ENCODE measurements around the gene SLC11A1. TPM values are rescaled to one million over a fixed set of nuclear protein-coding genes. Genes with fewer than 3 reads are reported as not detected.

Gene SLC11A1
- total and polyA plus RNA-seq, 3 donors from 2014 or later, result 2.8 to 32.3 (median 12.7) TPM

- H3K36me3 ChIP-seq (ENCODE audit: low read depth, missing control alignments), result no peaks in the 10 kb centered on the region
- peaks cover 10% of the 10 kb centered on the region for H3K4me1 ChIP-seq
- 83 to 95% methylated on average over 10 to 19 of the region's 23 CpGs for WGBS, 2 donors
- no peak for DNase-seq
- no peak overlapping the region for H3K27ac ChIP-seq
- TF ChIP-seq POLR2A (IDR thresholded peaks at IDR 0.05), result no peak
- TF ChIP-seq, protein P1, sequence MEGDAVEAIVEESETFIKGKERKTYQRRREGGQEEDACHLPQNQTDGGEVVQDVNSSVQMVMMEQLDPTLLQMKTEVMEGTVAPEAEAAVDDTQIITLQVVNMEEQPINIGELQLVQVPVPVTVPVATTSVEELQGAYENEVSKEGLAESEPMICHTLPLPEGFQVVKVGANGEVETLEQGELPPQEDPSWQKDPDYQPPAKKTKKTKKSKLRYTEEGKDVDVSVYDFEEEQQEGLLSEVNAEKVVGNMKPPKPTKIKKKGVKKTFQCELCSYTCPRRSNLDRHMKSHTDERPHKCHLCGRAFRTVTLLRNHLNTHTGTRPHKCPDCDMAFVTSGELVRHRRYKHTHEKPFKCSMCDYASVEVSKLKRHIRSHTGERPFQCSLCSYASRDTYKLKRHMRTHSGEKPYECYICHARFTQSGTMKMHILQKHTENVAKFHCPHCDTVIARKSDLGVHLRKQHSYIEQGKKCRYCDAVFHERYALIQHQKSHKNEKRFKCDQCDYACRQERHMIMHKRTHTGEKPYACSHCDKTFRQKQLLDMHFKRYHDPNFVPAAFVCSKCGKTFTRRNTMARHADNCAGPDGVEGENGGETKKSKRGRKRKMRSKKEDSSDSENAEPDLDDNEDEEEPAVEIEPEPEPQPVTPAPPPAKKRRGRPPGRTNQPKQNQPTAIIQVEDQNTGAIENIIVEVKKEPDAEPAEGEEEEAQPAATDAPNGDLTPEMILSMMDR (IDR thresholded peaks at IDR 0.05), result no peak
- no peaks in the 10 kb centered on the region for H3K27me3 ChIP-seq
- intact Hi-C loops (cut with DNase I; ENCODE audit: low total_unique reads), result no loop called here
- H3K9me3 ChIP-seq, result no peaks in the 10 kb centered on the region
- no peak overlapping the region for H3K4me3 ChIP-seq
Measured at GRCh38 chr2:218391202-218391601, 9.1 kb downstream of the SLC11A1 start.

DNA sequence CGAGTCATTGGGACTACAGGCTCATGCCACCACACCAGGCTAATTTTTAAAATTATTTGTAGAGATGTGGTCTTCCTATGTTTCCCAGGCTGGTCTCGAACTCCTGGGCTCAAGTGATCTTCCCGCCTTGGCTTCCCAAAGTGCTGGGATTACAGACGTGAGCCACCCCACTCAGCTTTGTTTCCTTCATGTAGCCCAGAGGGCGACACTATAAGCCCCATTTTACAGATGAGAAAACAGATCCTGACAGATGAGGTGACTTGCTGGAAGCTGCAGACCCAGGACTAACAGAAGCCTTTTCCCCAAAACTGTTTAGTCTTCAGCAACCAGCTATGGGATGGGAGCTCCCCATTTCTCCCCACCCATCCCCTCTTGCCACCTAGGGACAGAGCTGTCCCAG, 10.4 kb downstream of the SLC11A1 start:
- H3K4me1 ChIP-seq, result peaks cover 15% of the 10 kb centered on the region
- no peak overlapping the region for H3K4me3 ChIP-seq
- no peak overlapping the region for H3K27ac ChIP-seq
- 90 to 94% methylated on average over 5 of the region's 5 CpGs for WGBS, 2 donors
- H3K36me3 ChIP-seq (ENCODE audit: low read depth, missing control alignments), result no peaks in the 10 kb centered on the region
- no peaks in the 10 kb centered on the region for H3K9me3 ChIP-seq
- no peaks in the 10 kb centered on the region for H3K27me3 ChIP-seq
- intact Hi-C loops (cut with DNase I; ENCODE audit: low total_unique reads), result no loop called here
- no peak for DNase-seq
- TF ChIP-seq, protein P1 (IDR thresholded peaks at IDR 0.05), result no peak
- TF ChIP-seq POLR2A (IDR thresholded peaks at IDR 0.05), result no peak

DNA sequence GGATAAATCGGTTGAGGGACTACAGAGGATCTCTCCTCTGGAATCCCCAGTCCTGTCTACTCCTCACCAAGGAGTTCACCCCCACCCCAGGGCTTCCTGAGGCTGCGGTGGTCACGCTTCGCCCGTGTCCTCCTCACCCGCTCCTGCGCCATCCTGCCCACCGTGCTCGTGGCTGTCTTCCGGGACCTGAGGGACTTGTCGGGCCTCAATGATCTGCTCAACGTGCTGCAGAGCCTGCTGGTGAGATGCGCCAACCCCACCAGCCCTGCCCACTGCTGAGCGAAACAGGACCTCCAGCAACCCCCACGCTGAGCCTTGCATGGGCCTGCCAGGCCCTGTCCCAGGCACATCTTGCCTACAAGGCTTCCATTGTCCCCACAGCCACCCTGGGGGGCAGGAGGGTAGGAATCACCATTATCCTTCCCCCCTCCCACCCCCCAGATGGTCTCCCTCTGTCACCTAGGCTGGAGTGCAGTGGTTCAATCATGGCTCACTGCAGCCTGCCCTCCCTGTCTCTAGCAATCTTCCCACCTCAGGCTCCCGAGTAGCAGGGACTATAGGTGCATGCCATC, 10.9 kb downstream of the SLC11A1 start:
- Histone ChIP-seq H3K27ac (no peak overlapping the region), H3K4me3 (no peak overlapping the region), H3K36me3 (ENCODE audit: low read depth, missing control alignments) (no peaks in the 10 kb centered on the region), H3K9me3 (no peaks in the 10 kb centered on the region), H3K4me1 (peaks cover 19% of the 10 kb centered on the region), H3K27me3 (no peaks in the 10 kb centered on the region)
- TF ChIP-seq, protein P1 (IDR thresholded peaks at IDR 0.05), result no peak
- TF ChIP-seq POLR2A (IDR thresholded peaks at IDR 0.05), result no peak
- intact Hi-C loops (cut with DNase I; ENCODE audit: low total_unique reads), result no loop called here
- WGBS, 2 donors, result 82 to 84% methylated on average over 7 to 16 of the region's 16 CpGs
- DNase-seq, result no peak

- intact Hi-C loops (cut with DNase I; ENCODE audit: low total_unique reads), result no loop called here
- no peak overlapping the region for H3K4me3 ChIP-seq
- TF ChIP-seq, protein P1 (IDR thresholded peaks at IDR 0.05), result no peak
- TF ChIP-seq POLR2A (IDR thresholded peaks at IDR 0.05), result no peak
Measured at GRCh38 chr2:218393750-218394290, 11.7 kb downstream of the SLC11A1 start.

More at GRCh38 chr2:218393750-218394290, 11.7 kb downstream of the SLC11A1 start:
- Histone ChIP-seq H3K9me3 (no peaks in the 10 kb centered on the region), H3K27me3 (no peaks in the 10 kb centered on the region), H3K4me1 (peaks cover 22% of the 10 kb centered on the region), H3K36me3 (ENCODE audit: low read depth, missing control alignments) (no peaks in the 10 kb centered on the region), H3K27ac (no peak overlapping the region)
- WGBS, 2 donors, result 80 to 81% methylated on average over 6 to 8 of the region's 8 CpGs
- no peak for DNase-seq
